ENCODE results near the gene TBCA. TPM values are rescaled to one million over a fixed set of nuclear protein-coding genes. Genes with fewer than 3 reads are reported as not detected.

Gene TBCA
- total and polyA plus RNA-seq, 9 of the 15 experiments (the other 6 are each of a cell fraction or from before 2014, with no cell fraction given), result 164 to 661 (median 334) TPM

DNA sequence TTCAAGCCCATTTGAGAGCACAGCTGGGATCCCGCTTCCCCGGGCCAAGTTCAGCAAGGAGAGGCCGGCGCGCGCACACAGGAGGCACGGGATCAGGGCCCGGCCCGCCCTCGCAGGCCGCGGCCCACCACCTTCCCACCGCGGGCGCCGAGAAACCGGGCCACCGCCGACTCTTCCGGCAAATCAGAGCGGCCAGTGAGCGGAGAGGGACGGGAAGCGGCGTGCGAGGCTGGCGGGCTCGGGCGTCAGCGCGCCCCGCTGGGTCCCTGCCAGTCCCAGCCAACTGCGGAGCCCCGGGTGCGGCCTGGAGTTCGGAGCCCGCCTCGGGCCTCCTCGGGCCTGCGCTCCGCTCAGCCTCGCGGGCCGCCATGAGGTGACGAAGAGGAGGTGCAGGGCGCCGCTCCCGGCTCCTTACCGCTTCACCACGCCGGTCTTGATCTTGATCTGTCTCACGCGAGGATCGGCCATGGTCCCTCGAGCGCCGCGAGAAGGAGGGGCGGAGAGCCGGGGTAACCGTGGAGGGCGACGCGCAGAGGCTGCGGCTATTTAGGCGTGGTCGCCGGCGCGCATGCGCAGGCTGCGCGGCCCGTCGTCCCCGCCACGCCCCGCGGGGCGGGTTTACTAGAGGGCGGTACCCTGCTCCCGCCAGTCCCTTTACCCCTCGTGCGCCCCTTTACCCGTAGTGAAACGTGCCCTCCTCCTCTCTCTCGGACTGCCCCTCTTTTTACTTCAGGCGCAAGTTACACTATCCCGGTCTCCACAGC is at the start of gene TBCA (continued):
- TF ChIP-seq, protein P1, sequence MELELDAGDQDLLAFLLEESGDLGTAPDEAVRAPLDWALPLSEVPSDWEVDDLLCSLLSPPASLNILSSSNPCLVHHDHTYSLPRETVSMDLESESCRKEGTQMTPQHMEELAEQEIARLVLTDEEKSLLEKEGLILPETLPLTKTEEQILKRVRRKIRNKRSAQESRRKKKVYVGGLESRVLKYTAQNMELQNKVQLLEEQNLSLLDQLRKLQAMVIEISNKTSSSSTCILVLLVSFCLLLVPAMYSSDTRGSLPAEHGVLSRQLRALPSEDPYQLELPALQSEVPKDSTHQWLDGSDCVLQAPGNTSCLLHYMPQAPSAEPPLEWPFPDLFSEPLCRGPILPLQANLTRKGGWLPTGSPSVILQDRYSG (tag; conservative IDR thresholded peaks at IDR 0.05; ENCODE audit: low read depth), result no peak
- TF ChIP-seq HDAC1 (IDR thresholded peaks at IDR 0.05) (no peak; a peak in 1 of 4 replicates), SNIP1 (IDR thresholded peaks at IDR 0.05; ENCODE audit: low read depth) (no peak), ZNF311 (CRISPR knock-in tag; IDR thresholded peaks at IDR 0.05) (no peak), ZNF3 (CRISPR knock-in tag; IDR thresholded peaks at IDR 0.05) (no peak), ZBTB8A (IDR thresholded peaks at IDR 0.05; ENCODE audit: partially characterized antibody) (no peak), RBM25 (IDR thresholded peaks at IDR 0.05; ENCODE audit: low read depth, low read length, severe bottlenecking) (peak; percentile 5), EGR1 (conservative IDR thresholded peaks at IDR 0.05) (peak; percentile 70), BACH1 (tag; IDR thresholded peaks at IDR 0.05) (no peak)
- TF ChIP-seq, protein P2, sequence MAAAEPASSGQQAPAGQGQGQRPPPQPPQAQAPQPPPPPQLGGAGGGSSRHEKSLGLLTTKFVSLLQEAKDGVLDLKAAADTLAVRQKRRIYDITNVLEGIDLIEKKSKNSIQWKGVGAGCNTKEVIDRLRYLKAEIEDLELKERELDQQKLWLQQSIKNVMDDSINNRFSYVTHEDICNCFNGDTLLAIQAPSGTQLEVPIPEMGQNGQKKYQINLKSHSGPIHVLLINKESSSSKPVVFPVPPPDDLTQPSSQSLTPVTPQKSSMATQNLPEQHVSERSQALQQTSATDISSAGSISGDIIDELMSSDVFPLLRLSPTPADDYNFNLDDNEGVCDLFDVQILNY (CRISPR knock-in tag; IDR thresholded peaks at IDR 0.05), result peak; percentile 91
- TF ChIP-seq, protein P3, sequence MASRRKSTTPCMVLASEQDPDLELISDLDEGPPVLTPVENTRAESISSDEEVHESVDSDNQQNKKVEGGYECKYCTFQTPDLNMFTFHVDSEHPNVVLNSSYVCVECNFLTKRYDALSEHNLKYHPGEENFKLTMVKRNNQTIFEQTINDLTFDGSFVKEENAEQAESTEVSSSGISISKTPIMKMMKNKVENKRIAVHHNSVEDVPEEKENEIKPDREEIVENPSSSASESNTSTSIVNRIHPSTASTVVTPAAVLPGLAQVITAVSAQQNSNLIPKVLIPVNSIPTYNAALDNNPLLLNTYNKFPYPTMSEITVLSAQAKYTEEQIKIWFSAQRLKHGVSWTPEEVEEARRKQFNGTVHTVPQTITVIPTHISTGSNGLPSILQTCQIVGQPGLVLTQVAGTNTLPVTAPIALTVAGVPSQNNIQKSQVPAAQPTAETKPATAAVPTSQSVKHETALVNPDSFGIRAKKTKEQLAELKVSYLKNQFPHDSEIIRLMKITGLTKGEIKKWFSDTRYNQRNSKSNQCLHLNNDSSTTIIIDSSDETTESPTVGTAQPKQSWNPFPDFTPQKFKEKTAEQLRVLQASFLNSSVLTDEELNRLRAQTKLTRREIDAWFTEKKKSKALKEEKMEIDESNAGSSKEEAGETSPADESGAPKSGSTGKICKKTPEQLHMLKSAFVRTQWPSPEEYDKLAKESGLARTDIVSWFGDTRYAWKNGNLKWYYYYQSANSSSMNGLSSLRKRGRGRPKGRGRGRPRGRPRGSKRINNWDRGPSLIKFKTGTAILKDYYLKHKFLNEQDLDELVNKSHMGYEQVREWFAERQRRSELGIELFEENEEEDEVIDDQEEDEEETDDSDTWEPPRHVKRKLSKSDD (conservative IDR thresholded peaks at IDR 0.05; ENCODE audit: low read length), result 0 out of 2 replicates have a peak, but pooled peaks have one; percentile 28
- TF ChIP-seq, protein P4, sequence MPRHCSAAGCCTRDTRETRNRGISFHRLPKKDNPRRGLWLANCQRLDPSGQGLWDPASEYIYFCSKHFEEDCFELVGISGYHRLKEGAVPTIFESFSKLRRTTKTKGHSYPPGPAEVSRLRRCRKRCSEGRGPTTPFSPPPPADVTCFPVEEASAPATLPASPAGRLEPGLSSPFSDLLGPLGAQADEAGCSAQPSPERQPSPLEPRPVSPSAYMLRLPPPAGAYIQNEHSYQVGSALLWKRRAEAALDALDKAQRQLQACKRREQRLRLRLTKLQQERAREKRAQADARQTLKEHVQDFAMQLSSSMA (CRISPR knock-in tag; IDR thresholded peaks at IDR 0.05), result no peak
- TF ChIP-seq, protein P5, sequence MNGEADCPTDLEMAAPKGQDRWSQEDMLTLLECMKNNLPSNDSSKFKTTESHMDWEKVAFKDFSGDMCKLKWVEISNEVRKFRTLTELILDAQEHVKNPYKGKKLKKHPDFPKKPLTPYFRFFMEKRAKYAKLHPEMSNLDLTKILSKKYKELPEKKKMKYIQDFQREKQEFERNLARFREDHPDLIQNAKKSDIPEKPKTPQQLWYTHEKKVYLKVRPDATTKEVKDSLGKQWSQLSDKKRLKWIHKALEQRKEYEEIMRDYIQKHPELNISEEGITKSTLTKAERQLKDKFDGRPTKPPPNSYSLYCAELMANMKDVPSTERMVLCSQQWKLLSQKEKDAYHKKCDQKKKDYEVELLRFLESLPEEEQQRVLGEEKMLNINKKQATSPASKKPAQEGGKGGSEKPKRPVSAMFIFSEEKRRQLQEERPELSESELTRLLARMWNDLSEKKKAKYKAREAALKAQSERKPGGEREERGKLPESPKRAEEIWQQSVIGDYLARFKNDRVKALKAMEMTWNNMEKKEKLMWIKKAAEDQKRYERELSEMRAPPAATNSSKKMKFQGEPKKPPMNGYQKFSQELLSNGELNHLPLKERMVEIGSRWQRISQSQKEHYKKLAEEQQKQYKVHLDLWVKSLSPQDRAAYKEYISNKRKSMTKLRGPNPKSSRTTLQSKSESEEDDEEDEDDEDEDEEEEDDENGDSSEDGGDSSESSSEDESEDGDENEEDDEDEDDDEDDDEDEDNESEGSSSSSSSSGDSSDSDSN (IDR thresholded peaks at IDR 0.05; ENCODE audit: borderline replicate concordance in 1 of 2, low read depth in 2 of 2, low read length in 2 of 2), result peak in 1 of 2 experiments; percentile 75; a peak in 2 of 4 replicates
- TF ChIP-seq, protein P6, sequence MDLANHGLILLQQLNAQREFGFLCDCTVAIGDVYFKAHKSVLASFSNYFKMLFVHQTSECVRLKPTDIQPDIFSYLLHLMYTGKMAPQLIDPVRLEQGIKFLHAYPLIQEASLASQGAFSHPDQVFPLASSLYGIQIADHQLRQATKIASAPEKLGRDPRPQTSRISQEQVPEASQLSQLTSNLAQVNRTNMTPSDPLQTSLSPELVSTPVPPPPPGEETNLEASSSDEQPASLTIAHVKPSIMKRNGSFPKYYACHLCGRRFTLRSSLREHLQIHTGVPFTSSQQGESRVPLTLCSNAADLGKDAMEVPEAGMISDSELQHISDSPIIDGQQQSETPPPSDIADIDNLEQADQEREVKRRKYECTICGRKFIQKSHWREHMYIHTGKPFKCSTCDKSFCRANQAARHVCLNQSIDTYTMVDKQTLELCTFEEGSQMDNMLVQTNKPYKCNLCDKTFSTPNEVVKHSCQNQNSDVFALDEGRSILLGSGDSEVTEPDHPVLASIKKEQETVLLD (IDR thresholded peaks at IDR 0.05), result peak; percentile 94
- TF ChIP-seq, protein P7, sequence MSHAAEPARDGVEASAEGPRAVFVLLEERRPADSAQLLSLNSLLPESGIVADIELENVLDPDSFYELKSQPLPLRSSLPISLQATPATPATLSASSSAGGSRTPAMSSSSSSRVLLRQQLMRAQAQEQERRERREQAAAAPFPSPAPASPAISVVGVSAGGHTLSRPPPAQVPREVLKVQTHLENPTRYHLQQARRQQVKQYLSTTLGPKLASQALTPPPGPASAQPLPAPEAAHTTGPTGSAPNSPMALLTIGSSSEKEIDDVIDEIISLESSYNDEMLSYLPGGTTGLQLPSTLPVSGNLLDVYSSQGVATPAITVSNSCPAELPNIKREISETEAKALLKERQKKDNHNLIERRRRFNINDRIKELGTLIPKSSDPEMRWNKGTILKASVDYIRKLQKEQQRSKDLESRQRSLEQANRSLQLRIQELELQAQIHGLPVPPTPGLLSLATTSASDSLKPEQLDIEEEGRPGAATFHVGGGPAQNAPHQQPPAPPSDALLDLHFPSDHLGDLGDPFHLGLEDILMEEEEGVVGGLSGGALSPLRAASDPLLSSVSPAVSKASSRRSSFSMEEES (CRISPR knock-in tag; IDR thresholded peaks at IDR 0.05), result peak; percentile 95
